GM18873 (cell line): ENCODE measurements around the gene COX10.
"Not testable (repeated sequence)": the region's sequence is repeated elsewhere in the genome, so short reads cannot be mapped to it uniquely, and the experiment has no call there.

Experiments used
- ATAC-seq: cut with Tn5 transposase; IDR thresholded peaks from one replicate; pipeline ENCODE4 v1.9.1; 2021; ENCODE audit warnings: mild to moderate bottlenecking, moderate library complexity, moderate number of reproducible peaks; ENCODE audit not compliant: unreplicated experiment, low FRiP score

Gene COX10

GRCh38 chr17:14165616-14166015 is 96.3 kb downstream of the COX10 start:
- ATAC-seq = no peak

GRCh38 chr17:14167831-14168230 is 98.5 kb downstream of the COX10 start:
- not testable (repeated sequence) for ATAC-seq

GRCh38 chr17:14168582-14168981 is 99.3 kb downstream of the COX10 start:
- ATAC-seq = no peak

GRCh38 chr17:14169287-14169686 is 100.0 kb downstream of the COX10 start:
- no peak for ATAC-seq

GRCh38 chr17:14169901-14170300 is 100.6 kb downstream of the COX10 start:
- no peak for ATAC-seq

GRCh38 chr17:14176989-14177388 is 107.7 kb downstream of the COX10 start:
- not testable (repeated sequence) for ATAC-seq

- not testable (repeated sequence) for ATAC-seq
Measured at GRCh38 chr17:14177801-14178200, 108.5 kb downstream of the COX10 start.

GRCh38 chr17:14179951-14180350 is 110.6 kb downstream of the COX10 start:
- not testable (repeated sequence) for ATAC-seq

- not testable (repeated sequence) for ATAC-seq
Measured at GRCh38 chr17:14182084-14182483, 112.8 kb downstream of the COX10 start.

GRCh38 chr17:14184536-14184935 is 115.2 kb downstream of the COX10 start:
- not testable (repeated sequence) for ATAC-seq

GRCh38 chr17:14186443-14186842 is 117.1 kb downstream of the COX10 start:
- not testable (repeated sequence) for ATAC-seq

- ATAC-seq = not testable (repeated sequence)
Measured at GRCh38 chr17:14190774-14191173, 121.5 kb downstream of the COX10 start.

GRCh38 chr17:14191469-14191868 is 122.2 kb downstream of the COX10 start:
- ATAC-seq = not testable (repeated sequence)

GRCh38 chr17:14192039-14192438 is 122.7 kb downstream of the COX10 start:
- ATAC-seq = not testable (repeated sequence)

GRCh38 chr17:14192636-14193344 is 123.5 kb downstream of the COX10 start:
- not testable (repeated sequence) for ATAC-seq

GRCh38 chr17:14196377-14196997 is 127.2 kb downstream of the COX10 start:
- ATAC-seq = no peak

GRCh38 chr17:14197057-14197456 is 127.8 kb downstream of the COX10 start:
- ATAC-seq = no peak

- no peak for ATAC-seq
Measured at GRCh38 chr17:14197586-14197985, 128.3 kb downstream of the COX10 start.

GRCh38 chr17:14198013-14198412 is 128.7 kb downstream of the COX10 start:
- ATAC-seq = no peak

GRCh38 chr17:14198575-14198974 is 129.3 kb downstream of the COX10 start:
- ATAC-seq = no peak

GRCh38 chr17:14199601-14200000 is 130.3 kb downstream of the COX10 start:
- ATAC-seq = no peak

GRCh38 chr17:14200354-14200753 is 131.1 kb downstream of the COX10 start:
- ATAC-seq = no peak
